H54 (cell line): ENCODE measurements around the gene DRG2.

Source experiments
- DNase-seq: peaks from one replicate; pipeline ENCODE4 v3.0.0; 2011; ENCODE audit warnings: low spot score, mixed read lengths; ENCODE audit not compliant: insufficient read length
- FAIRE-seq: peaks from 3 replicates; lab custom pipeline; 2011; peaks lifted over from hg19 to GRCh38; lab: Jason Lieb, UNC
- POLR2A ChIP-seq: IDR thresholded peaks from 2 replicates; pipeline ENCODE4 v1.6.1; 2011; ENCODE audit warnings: low read depth, mild to moderate bottlenecking, low read length

DRG2 gene, protein sequence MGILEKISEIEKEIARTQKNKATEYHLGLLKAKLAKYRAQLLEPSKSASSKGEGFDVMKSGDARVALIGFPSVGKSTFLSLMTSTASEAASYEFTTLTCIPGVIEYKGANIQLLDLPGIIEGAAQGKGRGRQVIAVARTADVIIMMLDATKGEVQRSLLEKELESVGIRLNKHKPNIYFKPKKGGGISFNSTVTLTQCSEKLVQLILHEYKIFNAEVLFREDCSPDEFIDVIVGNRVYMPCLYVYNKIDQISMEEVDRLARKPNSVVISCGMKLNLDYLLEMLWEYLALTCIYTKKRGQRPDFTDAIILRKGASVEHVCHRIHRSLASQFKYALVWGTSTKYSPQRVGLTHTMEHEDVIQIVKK

DNA sequence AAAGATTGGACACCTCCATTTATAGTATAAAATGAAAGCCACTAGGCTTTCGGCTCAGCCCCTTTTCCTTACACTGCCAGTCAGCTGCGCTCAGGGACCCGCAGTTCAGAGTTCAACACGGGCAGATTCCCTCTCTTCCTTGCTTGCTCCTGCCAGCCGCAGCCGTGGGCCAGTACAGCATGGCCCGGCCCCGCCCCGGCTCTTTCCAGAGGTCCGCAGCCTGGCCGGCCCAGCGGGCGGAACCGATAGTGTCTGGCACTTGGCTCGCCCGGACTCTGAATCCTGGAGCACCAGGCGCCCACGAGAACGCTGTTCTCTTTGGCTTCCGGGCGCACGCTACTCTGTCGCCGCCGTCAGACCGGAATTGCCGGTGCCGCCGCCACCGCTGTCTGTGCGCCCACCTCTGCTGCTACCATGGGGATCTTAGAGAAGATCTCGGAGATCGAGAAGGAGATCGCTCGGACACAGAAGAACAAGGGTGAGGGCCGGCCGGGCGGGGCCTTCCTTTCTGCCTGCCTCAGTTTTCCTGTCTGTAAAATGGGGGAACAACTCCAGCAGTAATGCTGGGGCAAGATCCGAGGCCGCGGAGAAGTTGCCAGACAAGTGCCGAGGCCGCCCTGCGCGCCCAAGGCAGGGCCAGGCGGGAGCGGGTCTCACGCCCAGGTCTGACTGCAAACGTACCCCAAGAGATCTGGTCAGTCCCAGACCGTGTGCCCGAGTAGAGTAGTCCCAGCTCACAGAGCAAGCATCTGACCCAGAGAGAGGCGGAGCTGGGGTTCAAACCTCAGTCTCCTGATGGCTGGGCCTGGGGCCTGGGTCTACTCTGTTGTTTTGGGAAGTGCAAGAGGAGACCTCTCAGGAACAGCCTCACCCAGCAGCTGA, at the start of gene DRG2:
Gene DRG2, plus strand, starts transcription at position 339 of the 882 bp plus-strand sequence. Its CDS starts 76 bp downstream, at position 415.
- FAIRE-seq (no peak), DNase-seq (peak; percentile 99)
- TF ChIP-seq POLR2A, result peak; percentile 91

DNA sequence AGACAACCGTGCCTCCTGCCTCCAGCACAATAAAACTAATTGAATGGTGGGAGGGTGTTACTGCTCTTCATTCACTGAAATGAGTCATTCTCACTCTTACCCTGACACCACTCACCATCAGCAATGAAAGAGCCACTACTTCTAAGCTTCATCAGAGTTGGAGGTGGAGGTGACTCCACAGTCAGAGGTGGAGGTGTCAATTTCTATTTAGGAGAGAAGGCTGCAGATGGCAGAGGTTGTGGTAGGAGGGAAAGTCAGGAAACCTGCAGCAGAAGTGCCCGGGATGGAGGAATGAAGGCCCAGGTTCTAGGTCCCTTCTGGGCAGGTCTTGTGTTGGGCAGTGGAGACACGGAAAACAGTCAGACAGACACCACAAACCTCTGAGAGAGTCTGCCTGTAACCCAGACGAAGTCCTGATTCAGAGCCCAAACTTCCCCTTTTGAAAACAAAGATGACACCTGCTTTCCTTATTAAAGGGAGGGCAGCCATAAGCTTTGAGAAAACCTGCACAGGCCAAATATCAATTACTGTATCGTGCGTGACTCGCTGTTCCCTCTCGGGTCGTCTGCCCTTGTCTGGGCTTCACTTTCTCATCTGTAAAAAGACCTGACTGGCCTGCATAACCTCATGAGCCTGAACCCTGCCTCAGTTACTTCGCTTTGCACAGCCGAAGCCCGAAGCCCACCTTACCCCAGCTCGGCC, 49.4 kb upstream of the DRG2 start:
- TF ChIP-seq POLR2A, result no peak
- DNase-seq (no peak), FAIRE-seq (no peak)

DNA sequence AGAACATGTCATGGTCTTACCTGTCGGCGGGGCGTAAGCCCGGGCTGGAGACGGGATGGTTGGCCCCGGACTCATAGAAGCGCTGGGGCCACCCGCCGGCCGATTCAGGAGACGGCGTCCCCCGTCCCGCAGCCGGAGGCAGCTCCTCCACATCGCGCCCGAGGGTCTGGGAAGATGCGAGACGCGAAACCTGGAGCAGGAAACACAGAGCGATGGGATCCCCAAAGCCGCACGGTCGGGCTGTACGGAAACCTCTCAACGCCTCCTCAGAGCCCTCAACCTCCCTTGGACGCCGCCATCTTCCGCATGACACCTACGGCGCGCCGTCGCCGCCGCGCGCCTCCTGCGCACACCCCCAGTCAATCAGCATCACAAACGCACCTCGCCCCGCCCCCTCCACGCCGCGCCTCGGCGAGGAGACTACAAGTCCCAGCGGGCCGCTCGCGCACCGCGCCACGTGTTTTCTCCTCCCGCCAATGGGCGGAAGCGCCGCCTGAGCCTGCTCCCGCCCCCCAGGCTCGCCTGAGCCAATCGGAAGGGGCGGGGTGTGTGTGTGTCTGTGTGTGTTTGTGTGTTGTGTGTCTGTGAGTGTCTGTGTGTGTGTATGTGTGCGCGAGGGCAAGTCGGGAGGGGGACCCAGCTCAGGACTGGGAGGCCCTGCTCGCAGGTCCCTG, 48.8 kb upstream of the DRG2 start, which contains the start of the genes ATPAF2 and GID4:
Gene ATPAF2, minus strand, starts transcription at position 308 of the 674 bp plus-strand sequence. Its CDS starts 155 bp downstream, at position 153.
Gene GID4, plus strand, starts transcription at position 548 of the 674 bp plus-strand sequence. Its CDS starts 57 bp downstream, at position 605.
- TF ChIP-seq POLR2A, result peak; percentile 48; the same call in 1 of the 2 replicates
- DNase-seq (peak; percentile 99), FAIRE-seq (peak; percentile 58)

DNA sequence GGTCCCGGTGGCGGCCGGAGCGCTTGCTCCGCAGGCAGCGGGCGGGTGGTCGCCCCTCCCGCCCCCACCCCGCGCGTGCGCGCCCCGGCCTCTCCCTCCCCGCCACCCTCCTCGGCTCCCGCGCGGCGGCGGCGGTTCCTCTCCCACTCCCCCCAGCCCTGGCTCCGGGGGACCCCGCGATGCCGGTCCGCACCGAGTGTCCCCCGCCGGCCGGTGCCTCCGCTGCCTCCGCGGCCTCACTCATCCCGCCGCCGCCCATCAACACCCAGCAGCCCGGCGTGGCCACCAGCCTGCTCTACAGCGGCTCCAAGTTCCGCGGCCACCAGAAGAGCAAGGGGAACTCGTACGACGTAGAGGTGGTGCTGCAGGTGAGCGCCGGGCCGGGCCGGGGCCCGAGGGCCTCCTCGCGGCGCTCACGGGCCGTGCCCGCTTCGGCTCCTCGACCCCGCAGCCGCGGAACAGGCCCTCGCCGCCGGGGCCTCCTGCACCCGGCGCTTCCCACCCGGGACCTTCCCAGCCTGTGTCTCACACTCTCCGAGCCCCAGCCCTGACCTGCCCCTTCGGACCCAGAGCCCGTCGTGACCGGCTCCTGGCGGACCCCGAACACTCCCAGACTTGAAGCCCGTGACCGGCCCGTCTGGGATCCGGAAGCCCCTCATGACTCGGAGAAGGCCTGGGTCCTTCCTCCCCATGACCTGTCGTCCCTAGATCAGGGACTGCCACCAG, 48.0 kb upstream of the DRG2 start:
- DNase-seq (peak; percentile 64), FAIRE-seq (no peak)
- no peak for TF ChIP-seq POLR2A

DNA sequence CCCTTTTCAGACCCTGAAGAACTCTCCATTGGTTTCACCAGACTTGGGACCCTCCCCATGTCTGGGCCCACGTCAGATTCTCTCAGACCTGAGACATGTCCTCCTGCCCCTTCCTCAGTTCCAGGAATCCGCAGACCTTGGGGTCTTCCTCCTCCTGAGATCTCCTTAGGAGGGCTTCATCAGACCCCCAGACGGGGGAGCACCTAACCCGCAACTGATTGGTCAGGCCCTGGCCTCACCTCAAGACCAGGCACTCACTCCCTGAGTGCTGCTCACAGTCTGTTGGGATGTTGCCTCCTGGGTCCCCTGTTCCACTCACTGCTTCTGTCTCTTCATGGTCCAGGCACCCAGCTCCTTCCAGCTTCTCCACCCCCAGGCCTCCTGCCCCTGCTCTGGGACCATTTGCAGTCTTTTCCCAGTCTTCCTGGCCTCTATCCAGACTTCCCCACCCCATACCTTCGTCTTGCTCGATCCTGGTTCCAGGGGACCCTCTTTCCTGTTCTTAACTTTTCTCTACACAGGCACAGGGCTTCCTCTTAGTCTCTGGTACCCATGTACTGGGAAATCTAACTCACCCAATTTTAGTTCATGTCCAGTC, 47.4 kb upstream of the DRG2 start:
- DNase-seq (no peak), FAIRE-seq (no peak)
- no peak for TF ChIP-seq POLR2A

DNA sequence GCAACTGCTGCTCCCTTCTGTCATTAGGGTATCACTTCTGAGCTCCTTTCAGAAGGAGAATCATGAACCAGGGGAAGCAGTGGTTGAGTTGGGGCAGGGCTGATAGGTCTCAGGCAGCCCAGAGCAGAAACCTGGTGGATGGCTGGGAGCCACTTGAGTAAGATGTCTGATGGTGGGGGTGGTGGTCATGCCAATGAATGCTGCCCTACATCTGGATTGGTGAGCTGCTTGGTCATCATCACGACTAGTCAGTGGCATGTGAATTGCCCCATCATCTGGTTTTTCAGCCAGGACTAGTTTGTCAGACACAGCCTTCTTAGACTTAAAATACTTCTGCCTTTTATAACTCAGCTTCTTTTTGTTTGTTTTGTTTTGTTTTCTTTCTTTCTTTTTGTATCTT, 46.0 kb upstream of the DRG2 start:
- FAIRE-seq, result no peak
- TF ChIP-seq POLR2A, result no peak
- DNase-seq, result peak; percentile 48

DNA sequence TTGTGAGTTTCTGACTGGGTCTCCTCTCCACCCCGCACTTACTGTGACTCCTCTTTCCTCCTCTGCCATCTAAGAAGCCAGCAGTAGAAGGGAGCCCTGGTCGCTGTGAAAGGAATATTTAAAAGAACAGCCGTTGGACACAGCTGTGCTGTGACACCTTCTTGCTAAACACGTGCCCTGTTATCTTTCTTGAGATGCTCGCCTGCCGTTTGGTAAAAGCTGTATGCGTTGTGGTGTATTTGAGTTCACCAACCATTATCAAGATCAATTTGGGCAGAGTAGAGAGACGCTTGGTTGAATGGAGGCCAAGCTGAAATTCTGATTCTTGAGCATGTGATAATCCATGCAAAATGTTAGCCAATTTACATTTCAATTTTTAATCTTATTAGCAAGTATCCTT, 44.8 kb upstream of the DRG2 start:
- no peak for TF ChIP-seq POLR2A
- FAIRE-seq (no peak), DNase-seq (no peak)

DNA sequence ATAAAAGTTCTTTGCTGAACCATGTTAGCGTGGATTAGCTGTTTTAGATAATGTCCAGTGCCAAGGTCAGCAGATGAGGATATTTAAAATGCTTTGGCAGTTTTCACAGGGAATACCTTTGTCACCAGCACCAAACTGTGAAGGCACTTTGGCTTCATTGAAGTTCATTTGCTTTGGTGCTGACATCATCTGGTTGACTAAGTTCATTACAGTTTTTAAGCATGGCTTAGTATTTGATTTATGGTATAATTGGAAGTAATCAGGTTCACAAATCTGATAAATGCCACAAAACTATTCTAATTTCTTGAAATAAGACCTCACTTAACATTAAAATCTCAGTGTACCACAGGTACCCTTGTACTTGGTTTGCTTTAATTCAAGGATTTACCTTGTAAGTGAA, 44.3 kb upstream of the DRG2 start:
- DNase-seq (no peak), FAIRE-seq (no peak)
- no peak for TF ChIP-seq POLR2A

DNA sequence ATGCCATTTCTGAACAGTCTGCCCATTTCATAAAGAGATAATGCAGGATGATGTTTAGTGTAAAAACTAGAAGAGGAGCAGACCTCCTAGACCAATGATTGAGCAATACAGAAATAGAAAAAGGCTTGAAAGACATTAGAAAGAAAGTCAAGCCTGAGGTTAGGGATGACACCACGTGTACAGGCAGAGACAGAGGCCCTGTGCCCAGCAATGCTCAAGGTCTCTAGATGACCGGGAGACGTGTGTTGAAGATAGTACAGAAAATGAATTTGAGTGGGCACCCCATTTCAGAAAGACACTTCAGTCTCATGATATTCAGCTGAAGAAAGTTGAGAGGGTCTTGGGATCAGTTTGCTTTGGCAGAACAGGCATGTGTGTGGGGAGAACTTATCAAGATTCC, 43.1 kb upstream of the DRG2 start:
- TF ChIP-seq POLR2A, result no peak
- FAIRE-seq (no peak), DNase-seq (no peak)

DNA sequence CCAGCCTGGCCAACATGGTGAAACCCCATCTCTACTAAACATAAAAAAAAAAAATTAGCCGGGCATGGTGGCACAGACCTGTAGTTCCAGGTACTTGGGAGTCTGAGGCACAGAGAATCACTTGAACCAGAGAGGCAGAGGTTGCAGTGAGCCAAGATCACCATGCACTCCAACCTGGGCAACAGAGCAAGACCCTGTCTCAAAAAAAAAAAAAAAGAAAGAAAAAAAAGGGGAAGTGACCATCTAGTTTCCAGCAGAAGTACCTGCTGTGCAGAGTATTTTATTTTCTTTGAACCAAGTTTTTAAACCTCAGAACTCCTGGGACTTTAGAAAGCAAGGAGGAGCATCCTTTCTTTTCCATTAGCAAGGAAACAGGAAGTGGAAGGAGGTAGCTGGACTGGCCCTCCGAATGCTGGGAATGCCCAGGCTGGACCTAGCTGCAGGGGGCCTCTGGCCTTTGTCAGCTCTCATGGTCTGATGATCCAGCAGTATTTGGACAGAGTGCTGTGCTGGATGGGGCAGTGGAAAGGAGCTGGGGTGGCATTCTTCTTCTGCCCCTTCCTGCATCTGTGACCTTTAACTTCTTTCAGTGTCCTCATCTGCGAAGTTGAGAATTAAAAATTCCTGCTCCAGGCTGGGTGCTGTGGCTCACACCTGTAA, 41.9 kb upstream of the DRG2 start:
- DNase-seq (no peak), FAIRE-seq (no peak)
- no peak for TF ChIP-seq POLR2A

DNA sequence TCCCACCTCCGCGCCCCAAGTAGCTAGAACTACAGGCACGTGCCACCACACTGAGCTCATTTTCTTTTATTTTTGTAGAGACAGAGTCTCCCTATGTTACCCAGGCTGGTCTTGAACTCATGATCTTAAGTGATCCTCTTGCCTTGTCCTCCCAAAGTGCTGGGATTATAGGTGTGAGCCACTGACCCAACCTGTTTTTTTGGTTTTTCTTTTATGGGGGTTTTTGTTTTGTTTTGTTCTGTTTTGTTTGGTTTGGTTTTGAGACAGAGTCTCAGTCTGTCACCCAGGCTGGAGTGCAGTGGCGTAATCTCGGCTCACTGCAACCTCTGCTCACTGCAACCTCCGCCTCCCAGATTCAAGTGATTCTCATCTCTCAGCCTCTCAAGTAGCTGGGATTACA, 32.2 kb upstream of the DRG2 start:
- no peak for TF ChIP-seq POLR2A
- FAIRE-seq (no peak), DNase-seq (no peak)

DNA sequence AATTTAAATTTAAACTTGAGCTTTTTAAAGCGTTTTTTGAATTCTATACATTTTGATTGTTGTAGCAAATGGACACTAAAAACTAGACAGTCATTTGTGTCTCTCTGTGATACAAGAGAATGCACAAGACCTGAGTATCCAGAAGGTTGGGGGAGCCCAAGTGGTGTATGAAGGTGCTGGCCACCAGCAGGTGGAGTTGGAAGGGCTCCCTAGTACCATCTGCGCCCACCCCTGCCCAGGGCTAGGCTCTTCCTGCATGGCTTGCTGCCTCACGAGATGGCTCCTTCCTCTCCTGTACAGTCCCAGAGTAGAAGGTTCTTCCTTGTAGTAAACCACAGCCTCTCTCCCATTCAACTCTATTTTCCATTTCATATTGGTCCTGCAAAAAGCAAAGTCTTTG, 31.5 kb upstream of the DRG2 start:
- DNase-seq (no peak), FAIRE-seq (no peak)
- TF ChIP-seq POLR2A, result no peak
